Body of pancreas (tissue), 4 donors: Measurements from ENCODE around the gene OR5A1.

Source experiments
- CTCF ChIP-seq, 7 experiments: fragments of 450-650 bp in 4 of 7; fragments of 200-600 bp in 3 of 7; sonication (generic) in 3 of 7; IDR thresholded peaks; one replicate each; pipeline ENCODE4 v1.5.1; 2016 to 2019; ENCODE audit warnings: antibody characterized with exemption in 7 of 7
- POLR2A ChIP-seq, 3 donors: fragments of 450-650 bp; IDR thresholded peaks; one replicate each; pipeline ENCODE4 v1.6.1; 2016; ENCODE audit warnings: antibody characterized with exemption in 3 of 3, mild to moderate bottlenecking in 2 of 3

- TF ChIP-seq CTCF (IDR thresholded peaks at IDR 0.05), result no peak
- no peak for TF ChIP-seq POLR2A (IDR thresholded peaks at IDR 0.05)
Measured at GRCh38 chr11:59423835-59424234, 12.4 kb upstream of the OR5A1 start.
